Gastrocnemius medialis (tissue), 4 donors: ENCODE measurements around the gene ADAMTSL5.

ENCODE experiments used
- POLR2A ChIP-seq, 2 donors: fragments of 450-650 bp; IDR thresholded peaks; one replicate each; pipeline ENCODE4 v1.6.1; 2017; ENCODE audit warnings: antibody characterized with exemption in 2 of 2, mild to moderate bottlenecking in 2 of 2, moderate library complexity in 2 of 2
- TF ChIP-seq, protein P1 (sequence below), 5 experiments: fragments of 450-650 bp in 3 of 5; fragments of 200-600 bp in 2 of 5; sonication (generic) in 2 of 5; IDR thresholded peaks in 4 of 5; conservative IDR thresholded peaks in 1 of 5; 1 replicate in 4 of 5; 2 replicates in 1 of 5; pipeline ENCODE4 v1.5.1; 2016 to 2019; ENCODE audit warnings: antibody characterized with exemption in 5 of 5, mild to moderate bottlenecking in 3 of 5, moderate library complexity in 3 of 5

- TF ChIP-seq, protein P1, sequence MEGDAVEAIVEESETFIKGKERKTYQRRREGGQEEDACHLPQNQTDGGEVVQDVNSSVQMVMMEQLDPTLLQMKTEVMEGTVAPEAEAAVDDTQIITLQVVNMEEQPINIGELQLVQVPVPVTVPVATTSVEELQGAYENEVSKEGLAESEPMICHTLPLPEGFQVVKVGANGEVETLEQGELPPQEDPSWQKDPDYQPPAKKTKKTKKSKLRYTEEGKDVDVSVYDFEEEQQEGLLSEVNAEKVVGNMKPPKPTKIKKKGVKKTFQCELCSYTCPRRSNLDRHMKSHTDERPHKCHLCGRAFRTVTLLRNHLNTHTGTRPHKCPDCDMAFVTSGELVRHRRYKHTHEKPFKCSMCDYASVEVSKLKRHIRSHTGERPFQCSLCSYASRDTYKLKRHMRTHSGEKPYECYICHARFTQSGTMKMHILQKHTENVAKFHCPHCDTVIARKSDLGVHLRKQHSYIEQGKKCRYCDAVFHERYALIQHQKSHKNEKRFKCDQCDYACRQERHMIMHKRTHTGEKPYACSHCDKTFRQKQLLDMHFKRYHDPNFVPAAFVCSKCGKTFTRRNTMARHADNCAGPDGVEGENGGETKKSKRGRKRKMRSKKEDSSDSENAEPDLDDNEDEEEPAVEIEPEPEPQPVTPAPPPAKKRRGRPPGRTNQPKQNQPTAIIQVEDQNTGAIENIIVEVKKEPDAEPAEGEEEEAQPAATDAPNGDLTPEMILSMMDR (IDR thresholded peaks at IDR 0.05 in 4 of 5, conservative IDR thresholded peaks at IDR 0.05 in 1 of 5), result no peak
- no peak for TF ChIP-seq POLR2A (IDR thresholded peaks at IDR 0.05)
Measured at GRCh38 chr19:1459479-1459878, 53.3 kb downstream of the ADAMTSL5 start.
